Activated CD8-positive, alpha-beta memory T cell treated with anti-CD3 and anti-CD28 coated beads, Interleukin-2, amount 50 U/mL, for 24 hours (primary cell): ENCODE measurements around the gene EXD3.
"Not testable (repeated sequence)": the region's sequence is repeated elsewhere in the genome, so short reads cannot be mapped to it uniquely, and the experiment has no call there.

Experiments
- DNase-seq: peaks from one replicate; pipeline ENCODE4 v3.0.0-alpha.2; 2020; ENCODE audit errors: extremely low read depth

Gene EXD3

DNA sequence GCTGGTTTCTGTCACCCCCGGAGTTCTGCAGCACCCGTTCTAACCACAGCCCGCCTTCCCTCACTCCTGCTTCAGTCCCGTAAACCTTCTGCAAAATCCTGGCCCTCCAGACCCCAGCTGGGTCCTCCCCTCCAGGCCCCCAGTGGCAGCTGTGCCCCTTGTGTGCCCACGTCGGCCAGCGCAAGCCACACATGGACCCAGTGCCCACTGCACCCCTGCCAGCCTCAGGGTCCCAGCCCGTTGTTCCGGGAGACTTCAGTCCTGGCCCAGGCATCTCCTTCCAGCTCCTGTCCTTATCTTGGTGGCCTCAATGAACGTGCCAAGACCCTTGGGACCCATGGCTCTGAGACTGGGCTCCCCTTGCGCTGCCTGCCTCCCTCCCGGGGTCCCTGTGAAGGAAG is 43.2 kb downstream of the EXD3 start:
- DNase-seq, result no peak

DNA sequence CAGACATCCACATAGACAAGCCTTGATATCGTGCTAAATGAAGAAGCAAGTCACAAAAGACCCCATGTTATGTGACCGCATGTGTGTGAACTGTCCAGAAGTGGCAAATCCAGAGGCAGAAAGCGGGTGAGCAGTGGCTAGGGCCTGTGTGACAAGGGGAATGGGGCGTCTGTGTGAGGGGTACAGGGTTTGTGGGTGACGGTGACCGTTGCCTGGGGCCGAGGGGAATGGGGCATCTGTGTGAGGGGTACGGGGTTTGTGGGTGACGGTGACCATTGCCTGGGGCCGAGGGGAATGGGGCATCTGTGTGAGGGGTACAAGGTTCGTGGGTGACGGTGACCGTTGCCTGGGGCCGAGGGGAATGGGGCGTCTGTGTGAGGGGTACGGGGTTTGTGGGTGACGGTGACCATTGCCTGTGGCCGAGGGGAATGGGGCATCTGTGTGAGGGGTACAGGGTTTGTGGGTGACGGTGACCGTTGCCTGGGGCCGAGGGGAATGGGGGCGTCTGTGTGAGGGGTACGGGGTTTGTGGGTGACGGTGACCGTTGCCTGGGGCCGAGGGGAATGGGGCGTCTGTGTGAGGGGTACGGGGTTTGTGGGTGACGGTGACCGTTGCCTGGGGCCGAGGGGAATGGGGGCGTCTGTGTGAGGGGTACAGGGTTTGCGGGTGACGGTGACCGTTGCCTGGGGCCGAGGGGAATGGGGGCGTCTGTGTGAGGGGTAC is 44.1 kb downstream of the EXD3 start:
- not testable (repeated sequence) for DNase-seq

DNA sequence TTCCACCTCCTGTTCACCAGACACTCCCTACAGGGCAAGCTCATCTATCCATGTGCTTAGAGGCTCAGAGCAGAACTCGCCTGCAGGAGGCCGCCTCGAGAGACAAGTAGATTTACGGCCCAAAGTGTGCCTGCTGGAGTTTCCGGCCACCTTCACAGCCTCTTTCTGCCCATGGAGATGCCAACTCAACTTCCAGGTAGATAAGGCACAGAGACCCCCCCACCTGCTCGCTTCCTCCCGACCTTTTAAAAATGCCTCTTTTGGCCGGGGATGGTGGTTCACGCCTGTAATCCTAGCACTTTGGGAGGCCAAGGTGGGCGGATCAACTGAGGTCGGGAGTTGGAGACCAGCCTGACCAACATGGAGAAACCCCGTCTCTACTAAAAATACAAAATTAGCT is 46.6 kb downstream of the EXD3 start:
- DNase-seq, result no peak

- no peak for DNase-seq
These were observed 47.5 kb downstream of the EXD3 start for GRCh38 chr9:137375321-137376058.

DNA sequence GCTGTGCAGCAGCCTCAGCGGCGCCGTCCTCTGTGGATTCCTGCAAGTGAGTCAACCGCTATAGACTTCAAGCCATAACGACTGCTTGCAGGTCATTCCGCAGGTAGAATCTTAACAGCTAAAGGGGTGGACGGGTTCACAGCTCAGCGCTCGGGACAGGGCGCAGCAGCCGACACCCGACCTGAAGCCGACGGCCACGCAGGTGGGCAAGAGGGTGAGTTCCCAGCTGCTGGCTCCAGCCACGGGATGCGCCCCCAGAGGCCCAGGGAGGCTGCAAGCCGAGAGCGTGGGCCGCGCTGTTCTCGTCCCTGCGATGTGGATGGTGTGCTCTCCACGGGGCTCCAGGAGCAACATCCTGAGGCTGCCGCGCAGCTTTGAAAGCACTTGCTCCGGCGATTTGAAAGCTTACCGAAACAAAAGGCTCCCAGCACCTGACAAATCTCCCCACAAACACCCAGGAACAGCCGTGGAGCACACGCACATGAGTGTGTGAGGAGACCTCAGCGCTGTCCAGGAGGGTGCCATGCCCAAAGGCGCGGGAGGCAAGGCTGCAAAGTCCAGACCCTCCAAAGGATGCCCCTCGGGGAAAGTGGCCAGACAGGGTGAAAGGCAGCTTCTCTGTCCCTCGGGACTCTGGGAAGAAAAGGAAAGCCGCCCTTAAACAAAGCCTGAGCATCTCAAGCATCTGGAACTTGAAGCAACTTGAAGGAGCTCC is 48.7 kb downstream of the EXD3 start:
- no peak for DNase-seq

DNA sequence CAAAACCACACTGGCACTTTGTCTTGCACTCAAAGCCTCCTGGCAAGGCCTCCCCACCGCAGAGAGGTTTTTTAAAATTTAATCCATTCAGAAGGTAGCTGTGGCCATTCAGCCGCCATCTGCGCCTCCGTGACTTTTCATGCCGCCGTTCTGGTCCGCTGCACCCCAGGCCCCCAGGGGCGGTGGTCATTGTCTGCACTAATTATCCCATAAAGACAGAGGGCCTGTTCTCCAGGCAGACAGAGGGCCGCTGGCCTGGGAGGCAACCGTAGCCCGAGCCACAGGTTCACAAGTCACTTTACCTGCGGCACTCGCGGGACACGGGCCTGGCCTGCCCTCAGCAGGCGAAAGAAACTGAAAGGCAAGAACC is 49.4 kb downstream of the EXD3 start:
- no peak for DNase-seq

DNA sequence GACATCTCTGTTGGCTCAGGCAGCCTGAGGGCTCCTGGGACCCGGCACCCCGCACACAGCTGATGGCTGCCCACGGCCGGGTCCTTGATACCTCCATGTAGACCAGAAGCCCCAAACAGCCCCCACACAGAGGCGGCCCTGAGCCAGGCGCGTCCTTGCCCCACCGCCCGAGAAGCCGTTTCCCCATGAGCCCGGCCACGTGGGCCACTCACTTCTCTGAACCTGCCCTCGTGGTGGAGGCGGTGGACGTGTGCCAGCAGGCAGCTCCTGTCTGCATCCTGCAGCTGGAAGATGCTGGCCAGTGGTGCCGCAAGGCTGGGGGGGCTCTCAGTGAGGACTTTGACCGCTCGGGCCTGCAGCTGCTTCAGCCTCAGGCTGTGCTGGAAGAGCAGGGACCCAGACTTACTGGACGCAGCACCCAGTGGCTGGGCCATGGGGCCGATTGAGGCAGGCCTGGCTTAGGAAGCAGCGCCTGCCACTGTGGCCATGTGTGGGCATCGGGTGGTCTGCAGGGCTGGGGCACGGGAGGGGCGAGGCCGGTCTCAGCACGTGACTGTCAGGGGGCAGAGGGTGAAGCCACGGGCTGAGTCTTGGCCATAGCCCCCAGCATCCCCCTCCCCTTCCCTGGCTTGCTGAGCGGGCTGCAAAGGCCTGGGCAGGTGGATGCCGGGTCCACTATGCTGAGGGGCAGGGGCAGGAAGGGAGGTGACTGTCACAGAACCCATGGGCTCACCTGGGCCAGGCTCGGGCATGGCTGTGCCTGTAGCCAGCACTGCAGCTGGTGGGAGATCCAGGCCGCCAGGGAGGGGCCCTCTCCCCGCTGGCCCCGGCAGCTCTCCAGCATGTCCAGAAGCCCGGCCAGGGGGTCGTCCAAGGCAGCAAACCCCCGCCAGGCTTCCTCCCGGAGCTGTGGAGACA is 50.0 kb downstream of the EXD3 start:
- no peak for DNase-seq

DNA sequence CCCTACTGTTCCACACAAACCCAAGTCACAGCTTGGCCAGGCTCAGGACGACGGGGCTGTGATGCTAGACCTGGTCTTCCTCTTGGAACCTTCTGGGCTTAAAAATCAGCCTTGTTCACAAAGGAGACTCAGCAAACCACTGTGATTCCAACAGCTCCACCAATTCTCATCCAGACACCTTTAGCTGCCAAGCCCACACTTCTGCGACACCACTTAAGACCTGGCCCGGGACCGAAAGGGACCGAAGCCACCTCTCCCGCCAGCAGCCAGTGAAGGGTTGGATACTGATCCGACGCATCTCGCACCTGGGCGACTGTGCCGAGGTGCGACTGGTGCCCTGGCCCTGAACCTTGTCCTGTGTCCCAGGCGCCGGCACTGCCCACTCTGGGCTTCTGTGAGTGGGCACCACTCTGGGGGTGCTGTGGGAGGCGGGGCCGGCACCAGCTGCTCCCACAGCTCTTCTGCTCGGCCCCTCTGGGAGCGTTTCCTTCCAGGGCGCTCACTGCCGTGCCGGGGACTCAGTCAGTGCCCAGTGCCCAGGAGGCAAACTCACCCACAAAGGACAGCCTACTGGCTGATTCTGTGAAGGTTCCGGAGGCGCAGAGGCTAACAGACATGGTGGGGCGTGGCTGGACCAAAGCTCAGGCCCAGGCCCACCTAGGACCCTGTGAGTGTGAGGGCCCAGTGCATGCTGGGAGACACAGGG is 50.9 kb downstream of the EXD3 start:
- no peak for DNase-seq

- no peak for DNase-seq
These were observed 51.4 kb downstream of the EXD3 start for GRCh38 chr9:137371521-137371941.

DNA sequence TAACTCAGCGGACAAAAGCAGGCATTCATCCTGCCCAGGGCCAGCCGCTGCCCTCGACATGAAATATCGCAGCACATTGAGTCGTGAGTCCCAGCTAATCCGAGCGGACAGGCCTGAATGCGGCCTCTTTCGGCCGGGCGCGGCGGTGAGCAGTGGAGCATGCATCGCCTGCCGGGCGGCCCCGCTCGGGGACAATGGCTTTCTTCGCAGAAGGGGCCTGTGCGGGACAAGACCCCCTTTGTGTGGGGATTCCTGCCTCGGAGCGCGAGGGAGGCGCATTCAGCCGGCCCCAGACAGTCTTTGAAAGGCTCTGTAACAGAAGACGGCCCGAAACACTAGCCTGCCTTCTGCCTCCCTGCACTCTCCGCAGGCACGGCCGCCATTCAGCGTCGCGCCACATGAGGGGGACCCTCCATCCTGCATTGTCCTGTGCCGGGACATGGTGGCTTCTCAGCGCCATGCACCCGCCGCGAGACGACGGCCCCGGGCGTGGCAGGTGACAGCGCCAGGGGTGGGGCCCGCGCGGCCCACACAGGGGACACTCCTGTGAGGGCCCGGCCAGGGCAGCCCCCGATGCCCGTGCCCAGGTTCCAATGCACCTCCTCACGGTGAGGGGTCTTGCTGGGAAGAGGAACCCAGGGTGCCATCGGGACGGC is 52.0 kb downstream of the EXD3 start:
- no peak for DNase-seq

DNA sequence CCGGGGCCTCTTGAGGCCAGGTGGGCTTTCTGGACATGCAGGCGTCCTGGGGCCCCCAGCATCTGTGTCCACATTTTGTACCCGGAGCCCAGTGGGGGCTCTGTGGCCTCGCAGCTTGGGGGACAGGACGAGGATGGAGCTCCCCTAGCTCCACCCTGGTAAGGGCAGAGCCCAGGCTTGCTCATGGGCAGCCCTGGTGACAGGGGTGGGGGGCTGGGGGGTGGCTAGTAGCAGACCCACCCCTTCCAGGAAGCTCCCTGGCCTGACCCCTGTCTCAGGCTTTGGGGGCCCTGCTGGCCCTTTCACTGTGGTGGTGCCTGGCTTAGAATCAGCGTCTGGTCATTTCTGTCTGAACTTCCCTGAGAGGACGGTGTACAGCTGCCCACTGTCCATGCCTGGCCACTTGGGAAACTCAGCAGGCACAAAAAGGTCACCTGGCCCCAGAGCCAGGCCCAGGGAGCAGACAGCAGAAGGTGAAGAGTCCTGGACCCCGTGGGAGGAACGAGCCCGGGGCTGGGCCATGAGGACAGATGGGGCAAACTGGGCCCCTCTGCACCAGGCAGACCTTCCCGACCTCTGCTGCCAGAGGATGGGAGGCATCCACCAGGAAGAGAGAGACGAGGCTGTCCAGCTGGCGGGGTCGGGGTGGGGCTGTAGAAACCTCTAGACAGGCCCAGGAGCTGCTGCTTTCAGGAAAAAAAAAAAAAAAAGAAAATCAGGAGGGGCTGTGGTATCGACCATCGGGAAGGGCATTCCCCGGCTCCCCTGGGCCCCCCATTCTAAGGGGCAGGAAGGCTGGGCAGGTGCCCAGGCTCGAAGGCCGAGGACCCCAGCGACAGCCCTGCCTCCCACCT is 52.8 kb downstream of the EXD3 start:
- no peak for DNase-seq

DNA sequence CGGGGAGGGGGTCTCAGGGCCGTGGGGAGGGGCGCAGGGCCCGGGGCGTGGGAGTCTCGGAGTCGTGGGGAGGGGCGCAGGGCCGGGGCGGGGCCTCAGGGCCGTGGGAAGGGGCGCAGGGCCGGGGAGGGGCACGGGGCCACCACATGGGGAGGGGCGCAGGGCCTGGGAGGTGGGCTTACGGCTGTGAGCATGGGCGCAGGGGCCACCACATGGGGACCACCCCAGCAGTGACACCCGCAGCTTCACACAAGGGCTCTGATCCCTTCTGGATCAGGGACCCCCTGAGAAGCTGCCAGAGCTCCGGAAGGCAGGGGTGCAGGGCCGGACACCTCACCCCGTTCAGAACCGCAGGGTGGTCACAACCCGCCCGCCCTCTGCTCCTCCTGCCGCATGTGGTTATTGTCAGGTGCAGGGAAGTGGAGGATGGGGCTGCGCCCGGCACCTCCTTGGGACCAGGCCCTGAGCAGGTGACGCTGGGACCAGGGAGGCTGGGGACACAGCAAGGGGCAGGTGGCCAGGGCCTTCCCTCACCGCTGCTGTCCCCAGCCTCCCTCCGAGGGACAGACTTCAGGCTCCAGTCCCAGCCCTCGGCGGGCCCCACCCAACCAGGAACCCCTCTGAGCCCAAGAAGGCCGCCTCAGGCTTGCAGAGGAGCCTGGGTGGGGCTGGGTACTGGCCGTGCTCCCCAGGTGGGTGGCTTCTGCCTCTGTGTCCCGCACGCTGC is 53.7 kb downstream of the EXD3 start:
- no peak for DNase-seq

GRCh38 chr9:137368431-137369035 is 54.4 kb downstream of the EXD3 start:
- DNase-seq, result no peak

GRCh38 chr9:137367506-137368430 is 55.2 kb downstream of the EXD3 start:
- DNase-seq, result no peak

DNA sequence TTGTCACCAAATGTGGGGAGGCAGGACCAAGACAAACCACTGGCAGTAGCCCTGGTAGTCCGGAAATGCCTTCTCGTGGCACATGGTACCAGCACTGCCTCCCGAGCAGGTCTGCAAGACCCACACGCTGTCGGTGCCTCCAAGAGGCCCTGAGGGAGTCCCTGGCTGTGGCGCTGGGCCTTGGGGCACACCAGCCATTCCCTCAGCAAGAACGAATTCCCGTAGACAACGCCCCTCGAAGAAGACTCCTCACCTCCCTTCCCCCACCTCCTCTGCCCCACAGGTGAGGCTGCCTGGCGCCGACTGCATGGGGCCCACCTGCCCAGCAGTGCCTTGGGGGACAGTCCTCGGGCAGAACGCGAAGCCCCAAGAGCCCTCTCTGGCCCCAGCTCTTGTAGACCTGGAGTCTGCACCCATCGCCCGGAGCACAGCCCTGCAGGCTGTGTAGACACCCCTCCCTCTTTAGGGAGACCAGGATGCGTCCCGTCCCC is 56.0 kb downstream of the EXD3 start:
- DNase-seq, result no peak

GRCh38 chr9:137366445-137366810 is 56.5 kb downstream of the EXD3 start:
- no peak for DNase-seq
